T-helper 1 cell treated with Interleukin-12 subunit alpha and Interleukin-12 subunit beta and Interleukin-4 antibody, amounts not matched to agents 30 ng/mL and 1 ng/mL, for 36 hours (primary cell): ENCODE data around the gene MISP3. TPM values are rescaled to one million over a fixed set of nuclear protein-coding genes. Genes with fewer than 3 reads are reported as not detected.

Source experiments
- intact Hi-C: fragments of 100-400 bp; cut with micrococcal nuclease; formaldehyde crosslinking; loops from one replicate; pipeline ENCODE4 v1.15.1; 2024
- total RNA-seq: library from RNA; stranded (reverse); gene quantifications from 2 replicates; pipeline ENCODE4 v1.2.3, GENCODE V29; 2022

The MISP3 gene
- total RNA-seq, 1 donor from 2014 or later = 1.8 TPM

DNA sequence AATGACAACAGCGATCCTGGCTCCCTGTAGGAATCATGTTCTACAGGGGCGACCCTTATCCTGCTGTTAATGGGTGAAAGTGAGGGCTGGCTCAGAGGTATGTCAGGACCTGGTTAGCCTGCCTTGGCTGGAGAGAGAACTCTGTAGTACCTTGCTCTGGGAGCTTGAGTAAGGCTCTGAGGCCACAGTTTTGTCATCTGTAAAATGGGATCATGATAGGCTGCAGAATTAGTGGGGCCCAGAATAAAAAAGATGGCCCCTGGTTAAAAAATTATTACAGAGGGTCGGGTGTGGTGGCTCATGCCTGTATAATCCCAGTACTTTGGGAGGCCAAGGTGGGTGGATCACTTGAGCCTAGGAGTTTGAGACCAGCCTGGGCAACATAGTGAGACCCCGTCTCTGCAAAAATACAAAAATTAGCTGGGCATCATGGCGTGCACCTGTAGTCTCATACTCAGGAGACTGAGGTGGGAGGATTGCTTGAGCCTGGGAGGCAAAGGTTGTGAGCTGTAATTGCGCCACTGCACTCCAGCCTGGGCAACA lies 28.5 kb downstream of the MISP3 start:
- intact Hi-C loops = no loop called here

DNA sequence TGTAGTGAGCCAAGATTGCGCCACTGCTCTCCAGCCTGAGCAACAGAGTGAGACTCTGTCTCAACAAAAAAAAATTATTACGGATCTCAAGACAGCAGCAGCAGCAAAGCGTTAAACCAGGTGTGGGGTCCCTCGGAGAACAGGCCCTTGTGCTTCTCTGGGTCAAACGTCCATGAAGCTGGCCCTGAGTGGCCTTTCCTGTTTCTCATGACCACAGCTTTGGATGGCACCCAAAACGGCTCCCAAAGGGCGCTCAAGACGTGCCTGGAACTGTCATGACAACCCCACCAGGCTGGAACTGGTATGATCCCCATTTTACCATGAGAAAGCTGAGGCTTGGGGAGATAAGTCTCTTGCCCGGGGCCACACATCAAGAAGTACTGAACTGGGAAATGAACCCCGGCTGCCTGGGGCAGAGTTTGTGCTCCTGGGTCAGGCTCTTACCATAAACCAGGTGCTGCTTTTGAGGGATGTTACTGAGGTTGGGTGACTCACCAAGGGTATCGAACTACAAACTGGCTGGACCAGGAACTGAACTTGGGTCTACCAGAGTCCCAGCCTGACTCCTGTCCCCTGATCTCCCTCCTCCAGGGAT lies 29.6 kb downstream of the MISP3 start:
- intact Hi-C loops = no loop called here

DNA sequence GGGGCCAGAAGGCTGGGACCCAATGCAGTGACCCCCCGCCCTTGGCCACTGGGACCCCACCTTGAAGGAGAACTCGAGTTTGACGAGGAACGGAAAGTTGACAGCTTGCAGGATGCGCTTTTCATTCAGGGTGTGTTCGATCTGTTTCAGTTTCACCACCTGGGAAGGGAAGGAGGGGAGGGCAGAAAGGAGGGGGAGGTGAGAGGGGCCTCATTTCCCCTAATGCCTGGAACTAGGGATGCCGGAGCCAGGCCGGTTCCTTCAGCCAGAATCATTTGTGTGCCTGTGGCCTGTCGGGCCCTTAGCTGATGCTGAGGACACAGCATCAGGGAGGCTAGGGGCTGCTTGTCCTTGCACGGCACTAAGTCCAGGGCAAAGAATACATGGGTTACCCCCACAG lies 30.2 kb downstream of the MISP3 start:
- intact Hi-C loops = no loop called here

DNA sequence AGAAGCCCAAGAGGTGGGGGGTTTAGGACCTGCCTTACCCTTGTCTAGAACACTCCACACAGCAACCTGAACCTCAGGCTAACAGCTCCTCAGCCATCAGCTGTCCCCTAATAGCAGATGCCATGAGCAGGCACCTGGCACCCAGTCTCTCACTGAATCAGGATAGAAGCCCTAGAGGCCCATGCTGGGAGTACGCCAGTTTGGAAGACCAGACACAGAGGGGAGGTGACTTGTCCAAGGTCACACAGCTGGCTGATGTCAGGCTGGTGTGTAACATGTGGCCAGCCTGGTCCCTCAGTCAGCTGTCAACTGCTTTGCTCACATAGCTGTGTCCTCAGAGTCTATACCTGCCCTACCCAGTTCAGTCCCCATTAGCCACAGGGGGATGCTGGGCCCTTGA lies 30.7 kb downstream of the MISP3 start:
- intact Hi-C loops = no loop called here

DNA sequence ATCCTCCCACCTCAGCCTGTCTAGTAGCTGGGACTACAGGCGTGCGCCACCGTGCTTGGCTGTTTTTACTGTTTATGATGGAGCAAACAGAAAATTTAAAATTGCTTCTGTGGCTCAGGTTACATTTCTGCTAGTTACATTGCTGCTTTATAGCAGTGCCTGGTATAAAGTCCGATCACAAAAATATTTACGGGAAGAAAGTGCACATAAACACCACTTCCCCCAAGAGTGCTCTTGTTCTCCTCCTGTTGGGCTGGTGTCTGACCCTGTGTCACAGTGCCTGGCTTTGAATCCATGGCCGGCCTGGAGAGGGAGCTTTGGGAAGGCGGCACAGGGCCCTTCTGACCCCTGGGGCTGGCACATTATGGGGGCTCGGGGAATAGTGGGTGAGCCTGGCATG lies 33.1 kb downstream of the MISP3 start:
- intact Hi-C loops = no loop called here

DNA sequence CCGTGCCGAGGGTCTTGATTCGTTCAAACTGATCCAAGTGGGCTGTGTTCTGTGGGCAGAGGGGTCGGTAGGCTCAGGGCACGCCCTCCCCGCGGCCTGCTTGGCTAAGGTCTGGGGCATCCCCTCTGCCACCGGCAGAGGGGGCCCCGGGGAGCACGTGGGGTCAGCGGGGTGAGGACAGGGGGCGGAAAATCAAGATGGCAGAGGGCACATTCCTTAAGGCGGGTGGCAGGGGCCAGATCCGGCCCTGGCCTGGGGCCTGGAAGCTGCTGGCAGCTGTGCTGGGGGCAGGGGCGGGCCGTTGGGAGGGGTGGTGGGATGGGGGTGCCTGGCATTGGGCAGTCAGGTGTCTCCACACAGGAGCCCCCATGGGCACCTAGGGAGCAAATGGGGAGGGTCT lies 34.3 kb downstream of the MISP3 start:
- intact Hi-C loops = no loop called here

DNA sequence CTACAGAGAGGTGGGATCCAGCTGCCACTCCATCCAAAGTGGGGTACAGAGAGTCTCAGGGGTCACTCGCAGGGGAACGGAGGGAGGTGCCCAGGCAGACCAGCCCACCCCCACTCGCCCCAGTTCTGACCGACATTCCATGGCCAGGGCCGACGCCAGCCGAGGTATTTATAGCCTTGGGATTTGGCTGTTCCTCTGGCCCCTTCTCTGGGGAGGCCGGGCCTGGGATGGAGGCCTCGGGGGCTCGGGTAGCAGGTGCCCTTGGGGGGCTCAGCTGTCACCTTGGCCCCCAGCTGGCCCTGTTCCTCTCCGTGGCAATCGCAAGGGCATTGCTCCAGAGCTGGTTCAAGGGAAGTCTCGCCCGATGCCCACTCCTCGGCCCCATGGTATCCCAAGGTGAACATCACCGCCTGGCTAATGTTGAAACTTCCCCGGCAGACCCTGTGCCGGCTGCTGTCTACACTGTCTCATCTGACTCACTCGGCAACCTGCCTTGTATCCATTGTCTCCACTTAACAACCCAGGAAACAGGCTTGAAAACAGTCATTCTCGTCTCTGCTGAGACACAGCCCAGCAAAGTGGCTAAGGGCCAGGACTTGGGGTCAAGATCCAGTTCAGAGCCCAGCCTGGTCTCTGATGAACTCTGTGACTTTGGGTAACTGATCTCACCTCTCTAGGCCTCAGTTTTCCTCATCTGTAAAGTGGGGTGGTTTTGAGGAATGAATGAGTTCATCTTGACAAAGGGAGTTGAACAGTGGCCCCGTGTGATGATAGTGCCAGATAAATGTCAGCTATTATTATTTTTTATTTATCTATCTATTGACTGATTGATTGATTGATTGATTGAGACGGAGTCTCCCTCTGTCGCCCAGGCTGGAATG lies 35.2 kb downstream of the MISP3 start:
- intact Hi-C loops = no loop called here

DNA sequence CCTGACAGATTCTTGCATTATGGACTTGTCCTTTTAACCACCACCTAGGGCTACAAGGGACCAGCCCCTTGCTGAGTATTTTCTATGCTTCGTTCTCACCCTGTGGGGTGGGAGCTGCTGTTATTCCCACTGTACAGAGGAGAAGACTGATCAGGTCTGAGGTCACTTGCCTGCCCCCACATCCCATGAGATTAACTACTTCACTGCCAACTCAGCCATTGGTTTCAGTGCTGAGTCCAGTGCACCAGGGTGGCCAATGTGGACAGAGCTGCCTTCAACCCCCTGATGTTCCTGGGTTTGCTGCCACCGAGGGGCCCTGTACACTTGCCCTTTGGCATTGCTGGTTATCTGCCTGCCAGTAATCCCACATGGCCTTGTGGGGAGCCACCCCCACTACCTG lies 38.1 kb downstream of the MISP3 start:
- intact Hi-C loops = no loop called here

DNA sequence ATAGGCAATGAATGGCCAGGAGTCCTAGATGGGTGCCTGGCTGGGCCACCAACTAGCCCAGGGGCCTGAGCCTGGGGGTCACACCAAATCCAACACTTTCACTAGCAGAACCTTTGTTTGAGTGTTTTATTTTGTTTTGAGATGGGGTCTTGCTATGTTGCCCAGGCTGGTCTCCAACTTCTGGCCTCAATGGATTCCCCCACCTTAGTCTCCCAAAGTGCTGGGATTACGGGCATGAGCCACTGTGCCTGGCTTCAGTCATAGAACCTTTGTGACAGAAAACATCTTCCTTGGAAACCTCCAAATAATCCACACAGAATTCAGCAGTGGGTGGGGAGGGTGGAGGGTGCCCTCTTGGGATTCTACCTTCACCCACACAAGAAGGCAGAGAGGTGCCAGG lies 38.9 kb downstream of the MISP3 start:
- intact Hi-C loops = no loop called here

DNA sequence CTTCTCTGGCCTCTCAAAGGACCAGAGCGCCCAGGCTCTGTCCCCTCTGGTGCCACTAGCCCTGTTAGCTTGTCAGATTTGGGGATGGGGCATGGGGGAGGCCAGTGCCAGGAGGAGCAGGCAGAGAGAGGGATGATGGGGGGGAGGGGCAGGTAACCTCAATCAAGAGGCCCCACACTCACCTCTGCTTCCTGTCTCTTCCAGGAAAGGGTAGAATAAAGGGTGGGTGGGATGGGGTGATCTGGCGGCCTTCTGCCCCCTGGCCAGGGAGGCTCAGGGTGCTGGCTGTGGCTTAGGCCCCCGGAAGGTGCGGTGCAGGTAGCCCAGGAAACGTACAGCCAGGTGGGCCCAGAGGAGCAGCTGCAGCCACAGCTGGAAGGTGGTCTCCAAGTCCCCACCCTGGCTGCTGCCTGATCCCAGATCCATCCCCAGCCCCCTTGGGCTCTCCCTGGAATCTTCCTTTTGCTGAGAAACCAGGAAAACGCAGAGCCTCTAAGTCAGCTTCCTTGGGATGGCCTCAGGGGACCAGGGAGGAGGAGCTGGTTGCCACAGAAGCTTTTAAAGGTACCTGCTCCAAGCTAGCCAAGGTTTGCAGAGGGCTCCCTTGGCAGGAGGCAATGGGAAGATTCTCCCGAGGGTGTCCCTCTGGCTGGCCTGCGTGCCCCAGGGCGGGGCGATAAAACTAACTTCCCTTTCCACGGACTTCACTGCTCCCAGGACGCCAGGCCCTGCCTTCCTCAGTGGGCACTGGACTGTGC lies 39.6 kb downstream of the MISP3 start:
- intact Hi-C loops = no loop called here

DNA sequence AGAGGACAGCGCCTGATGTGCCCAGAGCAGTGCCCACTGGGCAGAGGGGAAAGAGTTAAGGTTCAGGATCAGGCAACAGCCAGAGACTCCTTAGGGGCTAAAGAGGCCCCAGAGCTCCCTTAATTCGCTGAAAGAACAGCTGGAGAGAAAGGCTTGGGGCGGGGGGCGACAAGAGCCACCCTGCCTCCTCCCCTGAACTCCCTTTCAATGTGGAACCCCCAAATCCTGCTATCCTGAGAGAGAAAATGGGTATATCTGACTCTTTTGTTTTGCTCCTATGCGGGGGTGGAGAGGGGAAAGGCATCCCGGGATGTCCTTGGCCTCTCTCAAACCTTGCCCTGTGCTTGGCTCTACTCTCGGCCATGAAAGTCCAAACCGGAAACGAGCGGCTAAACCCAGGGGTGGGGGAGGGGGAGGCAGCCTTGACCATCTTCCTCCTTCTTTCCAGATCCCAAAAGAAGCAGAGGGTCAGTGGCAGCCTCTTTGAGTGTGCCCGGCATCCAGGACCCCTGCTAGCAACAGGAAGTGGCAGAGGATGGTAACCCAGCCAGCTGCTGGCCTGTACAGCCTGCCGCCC lies 40.3 kb downstream of the MISP3 start:
- intact Hi-C loops = no loop called here

DNA sequence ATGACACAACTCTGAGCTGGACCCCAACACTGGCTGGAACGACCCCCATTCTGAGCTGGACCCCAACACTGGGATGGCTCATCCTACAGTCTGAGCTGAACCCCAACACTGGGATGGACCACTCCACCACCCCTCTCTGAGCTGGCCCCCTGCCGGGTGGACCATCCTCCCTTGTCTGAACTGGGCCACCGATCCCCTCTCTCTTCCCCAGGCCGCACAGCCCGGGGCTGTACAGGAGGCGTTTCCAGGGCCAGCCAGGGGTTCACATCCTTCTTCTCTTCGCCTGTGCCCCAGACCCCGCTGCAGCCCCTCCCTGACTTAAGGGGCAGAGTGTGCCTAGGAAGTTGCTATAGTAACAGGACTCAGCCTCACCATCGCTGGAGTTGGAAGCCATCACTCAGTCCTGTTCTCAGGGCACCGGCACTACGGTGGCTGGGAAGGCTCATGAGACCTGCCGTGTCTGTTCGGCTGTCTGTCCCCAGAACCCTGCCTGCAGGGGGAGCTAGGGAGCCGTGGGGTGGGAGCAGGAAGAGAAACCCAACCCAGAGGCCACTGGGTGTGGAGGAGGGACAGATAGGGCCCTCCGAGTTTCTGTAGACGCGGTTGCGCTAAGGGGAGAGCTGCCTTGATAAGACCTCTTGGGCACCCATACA lies 41.3 kb downstream of the MISP3 start:
- intact Hi-C loops = loop anchor here (2.0 kb wide), 1 partner anchor 517 kb away; no protein-coding TSS in a partner anchor

DNA sequence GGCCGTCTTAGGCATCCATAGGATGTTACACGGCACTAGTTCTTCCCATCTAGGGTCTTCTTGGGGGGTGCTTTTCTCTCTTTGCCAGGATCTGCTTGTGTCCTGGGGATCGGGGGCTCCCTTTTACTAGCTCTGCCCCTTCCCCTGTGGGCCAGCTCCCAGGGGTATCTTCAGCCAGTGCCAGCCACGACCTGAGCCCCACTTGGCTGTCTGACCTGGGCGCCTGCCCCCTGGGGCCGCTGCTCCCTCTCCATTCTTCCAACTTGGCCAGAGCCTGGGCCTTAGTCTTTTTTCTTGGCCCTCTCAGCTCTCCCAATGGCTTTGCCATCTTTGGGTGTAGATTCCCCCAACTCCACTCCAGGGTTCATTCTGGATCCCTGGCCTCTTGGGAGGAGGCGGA lies 41.9 kb downstream of the MISP3 start:
- intact Hi-C loops = loop anchor here (2.0 kb wide), 1 partner anchor 518 kb away; no protein-coding TSS in a partner anchor

DNA sequence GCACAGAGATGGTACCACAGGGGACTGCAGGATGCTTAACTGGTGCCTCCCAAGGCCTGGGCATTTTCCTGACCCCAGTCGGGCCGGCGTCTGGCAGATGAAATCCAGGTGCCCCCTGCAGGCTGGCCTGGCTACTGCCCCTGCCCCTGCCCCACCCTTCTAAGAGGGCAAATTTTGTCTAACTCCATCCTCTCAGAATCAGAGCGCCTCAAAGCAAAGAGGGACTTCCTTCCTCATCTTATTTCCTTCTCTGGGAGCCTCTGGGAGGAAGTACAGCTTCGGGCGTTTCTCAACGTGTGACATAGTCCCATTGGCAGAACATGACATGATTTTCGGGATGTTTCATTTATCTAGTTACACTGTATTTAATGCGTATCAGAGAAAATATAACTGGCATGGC lies 42.3 kb downstream of the MISP3 start:
- intact Hi-C loops = loop anchor here (1.0 to 2.0 kb wide), 2 partner anchors 235 to 518 kb away; no protein-coding TSS in a partner anchor

DNA sequence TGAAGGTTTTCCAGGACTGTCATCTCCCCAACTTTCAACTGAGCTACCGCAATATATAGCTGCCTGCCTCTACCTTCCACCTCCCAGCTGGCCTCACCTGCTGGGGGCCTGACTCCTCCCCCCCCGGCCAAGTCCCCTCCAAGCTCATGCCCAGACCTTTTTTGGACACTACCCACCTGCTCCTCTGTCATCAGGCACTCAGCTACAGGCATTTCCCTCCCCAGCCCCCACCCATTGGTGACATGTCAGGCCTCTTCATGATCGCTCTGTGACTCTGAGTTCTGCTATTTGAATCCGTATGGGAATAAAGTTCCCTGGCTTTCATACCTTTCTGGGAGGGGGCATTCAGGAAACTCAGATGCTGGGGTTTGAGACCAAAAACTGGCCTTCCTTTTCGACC lies 43.2 kb downstream of the MISP3 start:
- intact Hi-C loops = loop anchor here (1.0 to 2.0 kb wide), 2 partner anchors 235 to 519 kb away; no protein-coding TSS in a partner anchor

DNA sequence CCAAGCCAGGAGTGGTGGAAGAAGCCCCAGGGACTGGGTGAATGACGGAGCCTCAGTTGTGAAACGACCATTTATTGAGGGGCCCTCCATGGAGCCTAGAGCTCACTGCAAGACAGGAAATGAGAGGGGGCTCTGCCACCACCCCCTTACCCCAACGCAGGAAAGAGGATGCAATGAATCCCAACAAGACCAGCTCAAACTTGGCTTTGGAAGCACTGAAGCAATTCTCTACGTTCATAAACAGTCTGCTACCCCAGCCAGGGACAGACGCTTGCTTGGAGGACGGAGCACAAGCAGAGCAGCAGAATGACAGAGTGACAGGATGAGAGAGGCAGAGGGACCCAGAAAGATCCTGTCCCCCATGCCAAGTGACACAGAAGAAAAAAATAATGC lies 43.9 kb downstream of the MISP3 start:
- intact Hi-C loops = no loop called here

DNA sequence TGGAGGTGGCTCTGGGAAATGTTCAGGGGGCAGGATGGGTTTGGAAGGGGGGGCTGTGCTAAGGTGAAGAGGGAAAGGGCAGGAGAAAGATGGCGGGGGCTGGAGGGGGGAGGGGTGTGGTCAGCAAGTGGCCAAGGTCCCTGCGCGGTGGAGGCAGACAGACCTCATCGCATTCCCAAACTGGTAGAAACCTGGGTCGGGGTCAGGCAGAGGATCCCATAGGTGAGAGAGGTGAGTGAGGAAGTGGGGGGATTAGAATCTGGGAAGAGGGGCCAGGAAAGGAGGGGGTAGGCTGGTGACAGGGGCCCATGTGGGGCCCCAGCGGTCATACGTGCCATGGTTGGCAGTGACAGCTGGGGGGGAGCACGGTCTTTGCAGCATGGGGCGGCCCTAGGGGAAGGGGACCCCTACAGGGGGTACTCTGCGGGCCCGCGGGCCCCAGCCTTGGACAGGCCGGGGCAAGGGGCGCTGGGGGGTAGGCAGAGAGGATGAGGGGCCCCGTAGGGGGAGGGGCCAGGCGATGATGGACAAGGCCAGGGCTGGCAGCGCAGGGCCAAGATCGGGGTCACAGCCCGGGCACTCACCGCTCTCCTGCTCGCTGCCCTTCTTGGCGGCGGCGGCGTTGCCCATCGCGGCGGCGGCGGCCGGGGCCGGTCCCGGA lies 44.5 kb downstream of the MISP3 start:
- intact Hi-C loops = loop anchor here (1.0 kb wide), 5 partner anchors 26 to 211 kb away; partner anchors contain the start of genes BRME1, CC2D1A and RFX1

DNA sequence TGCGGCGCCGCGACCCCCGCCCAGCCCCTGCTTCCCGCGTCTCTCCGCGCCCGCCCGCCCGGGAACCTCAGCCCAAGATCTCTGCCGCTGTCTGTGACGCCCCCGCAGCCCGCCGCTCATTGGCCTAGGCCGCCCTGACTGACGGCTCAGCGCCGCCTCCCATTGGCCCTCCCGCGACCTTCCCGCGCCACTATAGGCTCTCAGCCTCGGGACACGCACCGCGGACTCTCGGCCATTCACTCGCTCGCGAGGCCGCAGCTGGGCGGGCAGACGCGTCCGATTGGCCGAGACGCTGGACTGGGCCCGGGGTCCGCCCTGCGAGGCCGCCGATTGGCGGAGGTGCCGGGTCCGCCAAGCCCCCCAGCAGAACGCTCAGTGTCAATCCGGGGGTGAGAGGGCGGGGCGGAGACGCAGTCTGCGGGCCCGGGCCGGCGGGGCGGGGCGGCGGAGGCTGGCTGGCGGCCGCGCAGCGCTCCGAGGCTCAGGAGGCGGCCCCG lies 45.1 kb downstream of the MISP3 start, which contains the start of gene PRKACA:
PRKACA (minus strand) TSS at position 95 of the 497 bp plus-strand sequence. CDS start 215 bp downstream, outside the sequence.
- intact Hi-C loops = loop anchor here (1.0 kb wide), 7 partner anchors 19 to 572 kb away; partner anchors contain the start of genes ASF1B, BRME1, CC2D1A and RFX1
